Measurements from ENCODE around the gene DUSP22. TPM values are rescaled to one million over a fixed set of nuclear protein-coding genes. Genes with fewer than 3 reads are reported as not detected.

DUSP22 gene
- polyA plus RNA-seq, 4 donors = 18.8 to 40.0 (median 29.1) TPM

GRCh38 chr6:397604-398003 is 105.3 kb downstream of the DUSP22 start:
- no peak for FAIRE-seq
- no peak overlapping the region for H3K4me3 ChIP-seq (ENCODE audit: low read depth in 1 of 3, low read length in 3 of 3)
- H3K4me1 ChIP-seq (ENCODE audit: control insufficient read depth in 3 of 3, insufficient read depth in 2 of 3, low read depth in 1 of 3, low read length in 2 of 3) = no peaks in the 10 kb centered on the region
- no peak for DNase-seq
- 68 to 78% (median 70%) methylated on average over 5 of the region's 5 CpGs for WGBS, 3 donors
- H3K9me3 ChIP-seq (ENCODE audit: control insufficient read depth in 2 of 2, insufficient read depth in 1 of 2, low read depth in 1 of 2, low read length in 1 of 2) = no peaks in the 10 kb centered on the region
- H3K27ac ChIP-seq (ENCODE audit: low read depth in 1 of 3, low read length in 2 of 3) = no peak overlapping the region
- H3K36me3 ChIP-seq (ENCODE audit: control insufficient read depth in 3 of 3, insufficient read depth in 2 of 3, low read depth in 1 of 3, low read length in 3 of 3) = no peaks in the 10 kb centered on the region
- peaks cover 5 to 42% (median 15%) of the 10 kb centered on the region in 3 donors for H3K27me3 ChIP-seq (ENCODE audit: control insufficient read depth in 3 of 3, insufficient read depth in 3 of 3, low read length in 3 of 3)

- no peak for DNase-seq
- Histone ChIP-seq H3K27me3 (ENCODE audit: control insufficient read depth in 3 of 3, insufficient read depth in 3 of 3, low read length in 3 of 3) (peaks cover 5 to 38% (median 10%) of the 10 kb centered on the region in 3 donors), H3K9me3 (ENCODE audit: control insufficient read depth in 2 of 2, insufficient read depth in 1 of 2, low read depth in 1 of 2, low read length in 1 of 2) (no peaks in the 10 kb centered on the region), H3K4me3 (ENCODE audit: low read depth in 1 of 3, low read length in 3 of 3) (no peak overlapping the region), H3K4me1 (ENCODE audit: control insufficient read depth in 3 of 3, insufficient read depth in 2 of 3, low read depth in 1 of 3, low read length in 2 of 3) (no peaks in the 10 kb centered on the region), H3K27ac (ENCODE audit: low read depth in 1 of 3, low read length in 2 of 3) (no peak overlapping the region), H3K36me3 (ENCODE audit: control insufficient read depth in 3 of 3, insufficient read depth in 2 of 3, low read depth in 1 of 3, low read length in 3 of 3) (no peaks in the 10 kb centered on the region)
- 77 to 92% (median 83%) methylated on average over 2 of the region's 2 CpGs for WGBS, 3 donors
- no peak for FAIRE-seq
Measured at GRCh38 chr6:398065-398464, 105.8 kb downstream of the DUSP22 start.

- Histone ChIP-seq H3K4me1 (ENCODE audit: control insufficient read depth in 3 of 3, insufficient read depth in 2 of 3, low read depth in 1 of 3, low read length in 2 of 3) (no peaks in the 10 kb centered on the region), H3K4me3 (ENCODE audit: low read depth in 1 of 3, low read length in 3 of 3) (no peak overlapping the region), H3K36me3 (ENCODE audit: control insufficient read depth in 3 of 3, insufficient read depth in 2 of 3, low read depth in 1 of 3, low read length in 3 of 3) (no peaks in the 10 kb centered on the region), H3K27ac (ENCODE audit: low read depth in 1 of 3, low read length in 2 of 3) (no peak overlapping the region), H3K9me3 (ENCODE audit: control insufficient read depth in 2 of 2, insufficient read depth in 1 of 2, low read depth in 1 of 2, low read length in 1 of 2) (no peaks in the 10 kb centered on the region), H3K27me3 (ENCODE audit: control insufficient read depth in 3 of 3, insufficient read depth in 3 of 3, low read length in 3 of 3) (peaks cover 0 to 38% (median 10%) of the 10 kb centered on the region in 3 donors)
- FAIRE-seq (no peak), DNase-seq (no peak)
- 79 to 84% (median 81%) methylated on average over 13 of the region's 13 CpGs for WGBS, 3 donors
Measured at GRCh38 chr6:398558-399078, 106.3 kb downstream of the DUSP22 start.

- Histone ChIP-seq H3K4me1 (ENCODE audit: control insufficient read depth in 3 of 3, insufficient read depth in 2 of 3, low read depth in 1 of 3, low read length in 2 of 3) (no peaks in the 10 kb centered on the region), H3K4me3 (ENCODE audit: low read depth in 1 of 3, low read length in 3 of 3) (no peak overlapping the region), H3K27ac (ENCODE audit: low read depth in 1 of 3, low read length in 2 of 3) (no peak overlapping the region), H3K9me3 (ENCODE audit: control insufficient read depth in 2 of 2, insufficient read depth in 1 of 2, low read depth in 1 of 2, low read length in 1 of 2) (no peaks in the 10 kb centered on the region), H3K36me3 (ENCODE audit: control insufficient read depth in 3 of 3, insufficient read depth in 2 of 3, low read depth in 1 of 3, low read length in 3 of 3) (no peaks in the 10 kb centered on the region), H3K27me3 (ENCODE audit: control insufficient read depth in 3 of 3, insufficient read depth in 3 of 3, low read length in 3 of 3) (peaks cover 0 to 25% (median 0%) of the 10 kb centered on the region in 3 donors)
- no peak for DNase-seq
- no peak for FAIRE-seq
- WGBS, 3 donors = 51 to 61% (median 52%) methylated on average over 11 of the region's 11 CpGs
Measured at GRCh38 chr6:399785-400534, 107.7 kb downstream of the DUSP22 start.

GRCh38 chr6:400815-401214 is 108.5 kb downstream of the DUSP22 start:
- Histone ChIP-seq H3K36me3 (ENCODE audit: control insufficient read depth in 3 of 3, insufficient read depth in 2 of 3, low read depth in 1 of 3, low read length in 3 of 3) (no peaks in the 10 kb centered on the region), H3K4me1 (ENCODE audit: control insufficient read depth in 3 of 3, insufficient read depth in 2 of 3, low read depth in 1 of 3, low read length in 2 of 3) (no peaks in the 10 kb centered on the region), H3K27ac (ENCODE audit: low read depth in 1 of 3, low read length in 2 of 3) (no peak overlapping the region), H3K4me3 (ENCODE audit: low read depth in 1 of 3, low read length in 3 of 3) (no peak overlapping the region), H3K27me3 (ENCODE audit: control insufficient read depth in 3 of 3, insufficient read depth in 3 of 3, low read length in 3 of 3) (peaks cover 0 to 22% (median 0%) of the 10 kb centered on the region in 3 donors), H3K9me3 (ENCODE audit: control insufficient read depth in 2 of 2, insufficient read depth in 1 of 2, low read depth in 1 of 2, low read length in 1 of 2) (no peaks in the 10 kb centered on the region)
- WGBS, 3 donors = 81 to 90% (median 88%) methylated on average over 6 of the region's 6 CpGs
- DNase-seq = no peak
- FAIRE-seq = no peak

Other genes with a start within 250 kb of the DUSP22 start
- gene IRF4, start 99.3 kb downstream of the DUSP22 start, polyA plus RNA-seq = 1 to 10 TPM in 2 of 4 donors, under 1 TPM in 1, not detected in 1; 0.16 to 3.5 (median 1.4) TPM

All from small intestine (tissue), 7 donors.